ENCODE results near the gene SLC30A2. TPM values are rescaled to one million over a fixed set of nuclear protein-coding genes. Genes with fewer than 3 reads are reported as not detected.

SLC30A2 gene
- total and polyA plus RNA-seq, 9 of the 15 experiments (the other 6 are each of a cell fraction or from before 2014, with no cell fraction given): 0.01 to 0.18 (median 0.06) TPM; not detected in 3

GRCh38 chr1:25997828-25998761, 47.8 kb downstream of the SLC30A2 start, which contains the start of gene PAFAH2 (continued):
- TF ChIP-seq, protein P1, sequence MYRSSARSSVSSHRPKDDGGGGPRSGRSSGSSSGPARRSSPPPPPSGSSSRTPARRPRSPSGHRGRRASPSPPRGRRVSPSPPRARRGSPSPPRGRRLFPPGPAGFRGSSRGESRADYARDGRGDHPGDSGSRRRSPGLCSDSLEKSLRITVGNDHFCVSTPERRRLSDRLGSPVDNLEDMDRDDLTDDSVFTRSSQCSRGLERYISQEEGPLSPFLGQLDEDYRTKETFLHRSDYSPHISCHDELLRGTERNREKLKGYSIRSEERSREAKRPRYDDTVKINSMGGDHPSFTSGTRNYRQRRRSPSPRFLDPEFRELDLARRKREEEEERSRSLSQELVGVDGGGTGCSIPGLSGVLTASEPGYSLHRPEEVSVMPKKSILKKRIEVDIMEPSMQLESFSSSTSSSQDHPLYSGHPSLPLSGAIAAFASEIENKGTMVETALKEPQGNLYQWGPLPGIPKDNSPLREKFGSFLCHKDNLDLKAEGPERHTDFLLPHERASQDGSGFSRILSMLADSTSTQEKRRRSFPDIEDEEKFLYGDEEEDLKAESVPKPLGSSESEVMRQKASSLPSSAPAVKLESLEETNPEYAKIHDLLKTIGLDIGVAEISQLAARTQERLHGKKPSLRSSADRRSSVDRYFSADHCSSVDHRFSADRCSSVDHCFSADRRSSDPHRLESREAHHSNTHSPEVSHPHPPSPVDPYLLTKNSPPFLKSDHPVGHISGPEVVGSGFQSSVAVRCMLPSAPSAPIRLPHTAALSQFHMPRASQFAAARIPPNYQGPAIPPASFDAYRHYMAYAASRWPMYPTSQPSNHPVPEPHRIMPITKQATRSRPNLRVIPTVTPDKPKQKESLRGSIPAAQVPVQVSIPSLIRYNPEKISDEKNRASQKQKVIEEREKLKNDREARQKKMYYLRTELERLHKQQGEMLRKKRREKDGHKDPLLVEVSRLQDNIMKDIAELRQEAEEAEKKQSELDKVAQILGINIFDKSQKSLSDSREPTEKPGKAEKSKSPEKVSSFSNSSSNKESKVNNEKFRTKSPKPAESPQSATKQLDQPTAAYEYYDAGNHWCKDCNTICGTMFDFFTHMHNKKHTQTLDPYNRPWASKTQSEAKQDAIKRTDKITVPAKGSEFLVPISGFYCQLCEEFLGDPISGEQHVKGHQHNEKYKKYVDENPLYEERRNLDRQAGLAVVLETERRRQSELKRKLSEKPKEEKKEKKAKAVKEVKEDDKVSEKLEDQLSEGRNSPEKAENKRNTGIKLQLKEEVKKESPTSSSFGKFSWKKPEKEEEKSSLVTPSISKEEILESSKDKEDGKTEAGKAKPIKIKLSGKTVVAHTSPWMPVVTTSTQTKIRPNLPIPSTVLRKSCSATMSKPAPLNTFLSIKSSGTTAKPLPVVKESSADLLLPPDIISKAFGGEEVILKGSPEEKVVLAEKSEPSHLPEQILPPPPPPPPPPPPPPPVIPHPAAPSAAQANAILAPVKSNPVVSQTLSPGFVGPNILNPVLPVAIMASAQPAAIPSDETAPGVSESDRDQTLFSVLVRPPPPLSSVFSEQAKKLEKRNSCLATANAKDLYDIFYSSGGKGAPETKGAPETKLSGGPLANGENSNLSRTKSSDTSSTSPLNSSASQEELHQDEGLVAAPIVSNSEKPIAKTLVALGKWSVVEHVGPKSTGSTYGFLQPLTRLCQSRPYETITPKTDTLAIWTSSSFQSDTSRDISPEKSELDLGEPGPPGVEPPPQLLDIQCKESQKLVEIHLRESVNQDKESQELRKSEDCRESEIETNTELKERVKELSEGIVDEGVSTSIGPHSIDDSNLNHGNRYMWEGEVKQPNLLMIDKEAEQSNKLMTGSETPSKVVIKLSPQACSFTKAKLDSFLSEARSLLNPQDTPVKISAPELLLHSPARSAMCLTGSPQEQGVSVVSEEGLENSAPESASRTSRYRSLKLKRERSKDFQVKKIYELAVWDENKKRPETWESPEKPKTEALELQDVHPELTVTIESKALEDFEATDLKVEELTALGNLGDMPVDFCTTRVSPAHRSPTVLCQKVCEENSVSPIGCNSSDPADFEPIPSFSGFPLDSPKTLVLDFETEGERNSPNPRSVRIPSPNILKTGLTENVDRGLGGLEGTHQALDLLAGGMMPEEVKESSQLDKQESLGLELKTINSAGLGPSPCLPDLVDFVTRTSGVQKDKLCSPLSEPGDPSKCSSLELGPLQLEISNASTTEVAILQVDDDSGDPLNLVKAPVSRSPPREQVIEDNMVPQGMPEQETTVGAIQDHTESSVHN (IDR thresholded peaks at IDR 0.05; ENCODE audit: borderline replicate concordance in 1 of 2, low read depth in 1 of 2): no peak; a peak in 1 of 4 replicates
- TF ChIP-seq RAD21 (CRISPR knock-in tag; conservative IDR thresholded peaks at IDR 0.05 in 1 of 2, IDR thresholded peaks at IDR 0.05 in 1 of 2) (peak; percentile 100), SNIP1 (IDR thresholded peaks at IDR 0.05; ENCODE audit: low read depth) (no peak), KAT2B (IDR thresholded peaks at IDR 0.05; ENCODE audit: low read depth, low read length) (no peak), PYGO2 (tag; IDR thresholded peaks at IDR 0.05) (peak; percentile 70), ZNF239 (CRISPR knock-in tag; IDR thresholded peaks at IDR 0.05) (peak; percentile 80), ZNF140 (CRISPR knock-in tag; IDR thresholded peaks at IDR 0.05) (no peak), PHF8 (IDR thresholded peaks at IDR 0.05; ENCODE audit: borderline replicate concordance, low read length) (peak; percentile 62; the same call in 1 of the 2 replicates), E2F8 (IDR thresholded peaks at IDR 0.05; ENCODE audit: low read depth, partially characterized antibody) (peak; percentile 79), KLF1 (tag; IDR thresholded peaks at IDR 0.05) (peak; percentile 94), NFE2L1 (tag; IDR thresholded peaks at IDR 0.05; ENCODE audit: borderline replicate concordance, low read depth) (no peak)
- TF ChIP-seq, protein P2, sequence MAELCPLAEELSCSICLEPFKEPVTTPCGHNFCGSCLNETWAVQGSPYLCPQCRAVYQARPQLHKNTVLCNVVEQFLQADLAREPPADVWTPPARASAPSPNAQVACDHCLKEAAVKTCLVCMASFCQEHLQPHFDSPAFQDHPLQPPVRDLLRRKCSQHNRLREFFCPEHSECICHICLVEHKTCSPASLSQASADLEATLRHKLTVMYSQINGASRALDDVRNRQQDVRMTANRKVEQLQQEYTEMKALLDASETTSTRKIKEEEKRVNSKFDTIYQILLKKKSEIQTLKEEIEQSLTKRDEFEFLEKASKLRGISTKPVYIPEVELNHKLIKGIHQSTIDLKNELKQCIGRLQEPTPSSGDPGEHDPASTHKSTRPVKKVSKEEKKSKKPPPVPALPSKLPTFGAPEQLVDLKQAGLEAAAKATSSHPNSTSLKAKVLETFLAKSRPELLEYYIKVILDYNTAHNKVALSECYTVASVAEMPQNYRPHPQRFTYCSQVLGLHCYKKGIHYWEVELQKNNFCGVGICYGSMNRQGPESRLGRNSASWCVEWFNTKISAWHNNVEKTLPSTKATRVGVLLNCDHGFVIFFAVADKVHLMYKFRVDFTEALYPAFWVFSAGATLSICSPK (IDR thresholded peaks at IDR 0.05; ENCODE audit: borderline replicate concordance): peak; percentile 83; the same call in 1 of the 2 replicates
